Measurements from ENCODE around the gene DYNC2I2.
"Not testable (repeated sequence)": the region's sequence is repeated elsewhere in the genome, so short reads cannot be mapped to it uniquely, and the experiment has no call there.

Gene DYNC2I2

DNA sequence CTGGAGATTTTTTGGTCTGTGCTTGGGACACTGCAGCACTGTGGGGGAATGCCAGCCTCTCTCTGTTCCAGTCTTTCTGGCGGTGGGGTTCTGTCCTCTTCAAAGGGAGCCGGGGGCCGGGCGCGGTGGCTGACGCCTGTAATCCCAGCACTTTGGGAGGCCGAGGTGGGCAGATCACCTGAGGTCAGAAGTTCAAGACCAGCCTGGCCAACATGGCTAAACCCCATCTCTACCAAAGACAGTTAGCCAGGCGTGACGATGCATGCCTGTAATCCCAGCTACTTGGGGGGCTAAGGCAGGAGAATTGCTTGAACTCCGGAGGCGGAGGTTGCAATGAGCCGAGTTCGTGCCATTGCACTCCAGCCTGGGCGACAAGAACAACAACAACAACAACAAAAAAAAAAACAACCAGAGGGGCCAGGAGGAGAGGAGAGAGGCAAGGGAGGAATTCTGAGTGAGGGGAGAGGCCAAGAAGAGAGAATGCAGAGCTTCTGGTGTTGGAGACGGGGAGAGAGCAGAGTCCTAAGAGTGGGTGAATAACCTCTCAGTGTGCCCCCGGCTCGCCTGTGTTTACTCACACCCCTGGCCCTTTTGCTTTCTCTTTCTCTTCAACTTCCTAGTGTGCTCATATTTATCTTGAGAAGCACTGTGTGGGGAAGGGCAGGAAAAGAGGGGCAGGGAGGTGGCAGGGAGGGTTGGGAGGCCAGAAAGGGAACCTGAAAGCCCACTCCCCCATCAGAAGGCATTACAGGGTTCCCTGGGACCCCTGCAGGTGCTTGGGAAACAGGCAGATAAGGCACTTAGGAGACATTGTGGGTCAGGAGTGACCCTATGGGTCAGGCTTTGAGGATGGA, 29.2 kb upstream of the DYNC2I2 start:
- peak; percentile 59 for DNase-seq

DNA sequence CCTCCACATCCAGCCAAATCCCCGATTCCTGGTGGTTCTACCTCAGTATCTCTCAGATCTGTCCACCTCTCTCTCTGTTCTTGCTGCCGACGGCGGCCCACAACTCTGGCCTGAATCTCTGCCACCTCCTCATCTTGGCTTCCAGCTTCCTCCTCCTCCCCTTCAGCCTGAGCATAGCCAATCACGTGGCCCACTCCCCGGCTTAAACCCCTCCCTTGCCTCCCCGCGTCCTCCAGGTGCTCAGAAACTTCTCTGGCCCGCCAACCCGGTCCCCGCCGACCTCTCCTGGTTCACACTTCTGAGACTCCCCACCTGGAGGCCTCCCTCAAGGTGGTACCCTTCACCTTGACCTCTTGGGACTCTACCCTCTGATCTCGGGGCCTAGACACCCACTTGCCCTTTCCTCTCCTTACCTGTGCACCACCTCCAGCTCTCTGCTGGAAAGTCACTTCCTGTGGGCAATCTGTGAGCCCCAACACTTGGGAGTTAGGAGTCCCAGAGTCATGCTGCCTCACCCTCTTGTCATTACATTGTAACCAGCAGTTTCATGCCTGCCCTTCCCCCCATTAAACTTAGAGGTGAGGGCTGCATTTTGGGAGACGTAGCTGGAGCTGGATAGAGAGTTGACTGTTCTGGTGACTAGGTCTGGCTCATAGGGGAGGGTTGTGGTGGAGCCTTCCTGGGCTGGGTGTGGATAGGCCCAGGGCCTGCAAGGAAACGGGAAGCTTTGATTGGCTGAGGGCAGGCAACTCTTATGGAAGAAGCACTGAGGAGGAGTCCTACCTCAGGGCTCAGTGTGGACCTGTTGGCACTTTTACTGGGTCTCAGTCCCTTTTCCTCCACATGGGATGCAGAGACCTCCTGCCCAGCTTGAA, 27.9 kb upstream of the DYNC2I2 start:
- DNase-seq: peak; percentile 75

DNA sequence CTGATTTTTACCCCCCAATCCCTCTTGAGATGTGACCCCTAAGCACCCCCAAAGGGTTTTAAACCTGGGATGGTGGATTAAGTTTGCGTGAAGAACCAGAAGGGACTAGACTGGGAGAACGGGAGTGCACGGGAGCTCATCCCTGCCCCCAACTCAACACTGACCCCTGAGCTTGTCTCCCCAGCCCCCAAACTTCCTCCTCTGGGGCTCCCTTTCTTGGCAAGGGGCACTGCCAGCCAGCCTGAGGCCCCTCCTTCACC, 27.3 kb upstream of the DYNC2I2 start:
- DNase-seq: no peak

DNA sequence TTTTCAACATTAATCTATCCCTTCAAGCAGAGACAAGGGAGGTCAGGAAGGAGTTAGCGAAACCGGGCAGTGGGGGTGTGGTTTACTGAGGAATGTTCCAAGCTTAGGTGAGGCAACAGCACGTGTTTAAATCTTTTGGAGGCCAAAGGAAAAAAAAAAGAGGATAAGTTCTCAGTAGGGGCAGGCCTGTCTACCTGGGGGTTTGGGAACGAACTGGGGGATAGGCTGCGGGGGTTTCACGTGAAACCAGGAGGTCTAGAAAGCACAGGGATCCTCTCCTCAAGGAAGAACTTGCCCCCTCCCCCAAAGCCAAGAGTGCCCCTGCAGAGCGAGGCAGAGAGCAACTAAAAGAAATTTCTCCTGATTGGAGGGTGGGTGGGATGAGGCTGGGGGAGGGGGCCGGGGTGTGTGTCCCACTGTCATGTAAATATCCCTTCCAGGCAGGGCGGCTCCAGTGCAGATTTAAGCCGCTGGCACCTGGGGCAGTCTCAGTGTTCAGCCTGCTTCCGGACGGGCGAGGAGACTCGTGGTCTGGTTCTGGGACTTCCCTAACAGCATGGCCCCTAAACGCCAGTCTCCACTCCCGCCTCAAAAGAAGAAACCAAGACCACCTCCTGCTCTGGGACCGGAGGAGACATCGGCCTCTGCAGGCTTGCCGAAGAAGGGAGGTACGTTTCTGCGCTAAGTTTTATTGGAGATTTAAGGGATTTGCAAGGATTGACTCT, 26.9 kb upstream of the DYNC2I2 start:
- DNase-seq: no peak

DNA sequence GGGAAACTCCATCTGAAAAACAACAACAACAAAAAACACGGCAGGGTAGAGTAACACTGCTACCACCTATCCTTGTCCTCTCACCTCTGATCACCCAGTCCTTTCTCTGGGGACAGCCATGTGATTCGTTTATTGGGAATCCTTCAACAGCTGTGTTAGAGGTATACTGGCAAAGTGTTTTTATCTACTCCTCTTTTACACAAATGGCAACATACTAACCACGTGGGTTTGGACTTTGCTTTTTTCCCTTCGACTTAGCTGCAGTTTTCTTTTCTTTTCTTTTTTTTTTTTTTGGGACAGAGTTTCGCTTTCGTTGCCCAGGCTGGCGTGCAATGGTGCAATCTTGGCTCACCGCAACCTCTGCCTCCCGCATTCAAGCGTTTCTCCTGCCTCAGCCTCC, 21.1 kb upstream of the DYNC2I2 start:
- no peak for DNase-seq

DNA sequence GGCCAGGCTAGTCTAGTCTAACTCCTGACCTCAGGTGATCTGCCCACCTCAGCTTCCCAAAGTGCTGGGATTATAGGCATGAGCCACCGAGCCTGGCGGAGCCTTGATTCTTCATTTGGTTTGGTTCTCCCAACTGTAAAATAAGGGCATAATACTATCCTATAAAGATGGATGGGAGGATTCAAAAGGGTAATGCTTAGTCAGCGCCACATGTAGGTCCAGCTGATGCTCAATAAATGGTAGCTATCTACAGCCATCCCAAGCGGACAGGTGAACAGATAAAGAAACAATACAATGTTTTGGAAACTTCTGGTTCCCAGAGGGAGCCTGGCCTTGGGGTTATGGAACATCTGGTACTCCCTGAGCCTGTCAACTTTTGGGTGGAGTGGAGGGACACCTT, 18.7 kb upstream of the DYNC2I2 start:
- no peak for DNase-seq

DNA sequence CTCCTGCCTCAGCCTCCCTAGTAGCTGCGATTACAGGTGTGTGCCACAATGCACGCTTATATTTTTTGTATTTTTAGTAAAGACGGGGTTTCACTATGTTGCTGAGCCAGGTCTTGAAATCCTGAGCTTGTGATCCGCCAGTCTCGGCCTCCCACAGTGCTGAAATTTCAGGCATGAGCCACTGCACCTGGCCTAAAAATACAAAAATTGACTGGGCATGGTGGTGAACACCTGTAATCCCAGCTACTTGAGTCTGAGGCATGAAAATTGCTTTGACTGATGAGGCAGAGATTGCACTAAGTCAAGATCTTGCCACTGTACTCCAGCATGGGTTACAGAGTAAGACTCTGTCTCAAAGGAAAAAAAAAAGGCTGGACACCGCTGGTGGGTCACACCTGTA, 13.1 kb upstream of the DYNC2I2 start:
- no peak for DNase-seq

DNA sequence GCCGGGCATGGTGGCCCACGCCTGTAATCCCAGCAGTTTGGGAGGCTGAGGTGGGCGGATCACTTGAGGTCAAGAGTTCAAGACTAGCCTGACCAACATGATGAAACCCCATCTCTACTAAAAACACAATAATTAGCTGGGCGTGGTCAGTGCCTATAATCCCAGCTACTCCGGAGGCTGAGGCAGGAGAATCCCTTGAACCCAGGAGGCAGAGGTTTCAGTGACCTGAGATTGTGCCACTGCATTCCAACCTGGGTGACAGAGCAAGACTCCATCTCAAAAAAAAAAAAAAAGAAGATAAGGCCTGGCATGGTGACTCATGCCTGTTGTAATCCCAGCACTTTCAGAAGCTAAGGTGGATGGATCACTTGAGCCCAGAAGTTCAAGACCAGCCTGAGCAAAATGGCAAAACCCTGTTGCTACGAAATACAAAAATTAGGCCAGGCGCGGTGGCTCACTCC, 9.9 kb upstream of the DYNC2I2 start:
- DNase-seq: not testable (repeated sequence)

DNA sequence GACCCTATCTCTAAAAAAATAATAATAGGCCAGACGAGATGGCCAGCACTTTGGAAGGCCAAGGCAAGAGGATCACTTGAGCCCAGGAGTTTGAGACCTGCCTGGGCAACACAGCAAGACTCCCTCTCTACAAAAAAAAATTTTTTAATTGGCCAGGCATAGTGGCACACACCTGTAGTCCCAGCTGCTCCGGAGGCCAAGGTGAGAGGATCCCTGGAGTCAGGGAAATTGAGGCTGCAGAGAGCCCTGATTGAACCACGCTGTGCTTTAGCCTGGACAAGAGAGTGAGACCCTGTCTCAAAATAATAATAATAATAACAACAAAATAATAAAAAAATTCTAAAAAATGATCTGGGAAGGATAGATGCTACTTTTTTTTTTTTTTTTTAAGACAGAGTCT, 1.1 kb upstream of the DYNC2I2 start:
- no peak for DNase-seq

DNA sequence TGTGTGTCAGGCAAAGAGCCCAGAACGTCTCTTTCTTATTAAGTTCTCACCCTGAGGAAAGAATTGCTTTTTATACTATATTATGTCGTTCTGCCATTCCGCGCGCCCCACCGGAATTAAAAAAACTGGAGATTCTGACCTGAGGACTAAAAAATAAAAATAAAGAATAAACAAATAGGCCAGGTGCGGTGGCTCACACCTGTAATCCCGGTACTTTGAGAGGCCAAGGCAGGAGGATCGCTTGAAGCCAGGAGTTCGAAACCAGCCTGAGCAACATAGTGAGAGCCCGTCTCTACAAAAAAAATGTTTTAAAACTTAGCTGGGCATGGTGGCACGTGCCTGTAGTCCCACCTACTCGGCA, 677 bp upstream of the DYNC2I2 start:
- DNase-seq: no peak

DNA sequence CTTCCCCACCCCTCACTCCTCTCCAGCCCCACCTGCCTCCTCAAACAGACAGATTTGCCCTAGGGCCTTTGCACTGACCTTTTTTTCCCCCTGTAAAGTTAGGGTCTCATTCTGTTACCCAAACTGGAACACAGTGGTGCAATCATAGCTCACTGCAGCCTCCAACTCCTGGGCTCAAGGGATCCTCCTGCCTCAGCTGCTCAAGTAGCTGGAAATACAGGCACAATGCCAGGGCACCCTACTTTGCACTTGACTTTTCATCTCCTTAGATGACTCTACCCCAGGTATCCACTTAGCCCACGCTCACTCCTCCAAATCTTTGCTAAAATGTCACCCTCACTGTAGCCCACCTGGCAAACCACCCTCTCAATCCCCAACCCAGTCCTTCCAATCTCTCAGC, 2.2 kb downstream of the DYNC2I2 start:
- no peak for DNase-seq

DNA sequence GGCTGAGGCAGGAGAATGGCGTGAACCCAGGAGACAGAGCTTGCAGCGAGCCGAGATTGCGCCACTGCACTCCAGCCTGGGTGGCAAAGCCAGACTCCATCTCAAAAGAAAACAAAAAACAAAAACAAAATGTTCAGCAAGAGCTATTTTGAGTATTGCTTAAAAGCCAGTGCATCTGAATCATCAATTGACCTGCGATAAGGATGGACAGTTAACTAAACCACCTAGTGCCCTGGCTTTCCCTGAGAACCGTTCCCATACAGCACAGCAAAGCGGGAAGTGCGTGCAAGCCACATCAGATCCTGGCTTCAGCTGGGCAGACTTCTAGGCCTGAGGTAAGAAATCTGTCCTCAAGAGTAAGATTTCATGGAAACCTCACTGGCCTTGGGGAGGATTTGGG, 2.7 kb downstream of the DYNC2I2 start:
- DNase-seq: no peak

DNA sequence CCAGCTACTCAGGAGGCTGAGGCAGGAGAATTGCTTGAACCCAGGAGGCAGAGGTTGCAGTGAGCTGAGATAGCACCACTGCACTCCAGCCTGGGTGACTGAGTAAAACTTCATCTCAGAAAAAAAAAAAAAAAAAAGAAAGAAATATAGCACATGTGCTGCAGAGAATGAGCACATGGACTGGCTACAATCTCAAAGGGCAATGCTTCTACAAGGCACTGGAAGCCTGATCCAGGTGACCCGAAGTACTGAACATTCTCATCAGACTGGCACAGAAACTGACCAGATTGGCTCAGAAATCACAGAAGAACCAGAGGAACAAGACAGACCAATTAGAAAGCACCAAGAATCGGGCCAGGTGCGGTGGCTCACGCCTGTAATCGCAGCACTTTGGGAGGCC, 4.8 kb downstream of the DYNC2I2 start:
- DNase-seq: no peak

DNA sequence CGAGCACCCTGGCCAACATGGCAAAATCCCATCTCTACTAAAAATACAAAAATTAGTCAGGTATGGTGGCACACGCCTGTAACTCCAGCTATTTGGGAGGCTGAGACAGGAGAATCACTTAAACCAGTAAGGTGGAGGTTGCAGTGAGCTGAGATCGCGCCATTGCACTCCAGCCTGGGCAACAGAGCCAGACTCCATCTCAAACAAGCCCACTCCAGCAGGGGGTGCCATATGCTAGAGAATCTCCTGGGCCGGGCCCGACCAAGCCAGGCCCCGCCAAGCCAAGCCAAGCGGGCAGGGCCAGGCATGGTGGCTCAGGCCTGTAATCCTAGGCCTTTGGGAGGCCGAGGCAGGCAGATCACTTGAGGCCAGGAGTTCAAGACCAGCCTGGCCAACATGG, 8.4 kb downstream of the DYNC2I2 start:
- DNase-seq: peak; percentile 77

DNA sequence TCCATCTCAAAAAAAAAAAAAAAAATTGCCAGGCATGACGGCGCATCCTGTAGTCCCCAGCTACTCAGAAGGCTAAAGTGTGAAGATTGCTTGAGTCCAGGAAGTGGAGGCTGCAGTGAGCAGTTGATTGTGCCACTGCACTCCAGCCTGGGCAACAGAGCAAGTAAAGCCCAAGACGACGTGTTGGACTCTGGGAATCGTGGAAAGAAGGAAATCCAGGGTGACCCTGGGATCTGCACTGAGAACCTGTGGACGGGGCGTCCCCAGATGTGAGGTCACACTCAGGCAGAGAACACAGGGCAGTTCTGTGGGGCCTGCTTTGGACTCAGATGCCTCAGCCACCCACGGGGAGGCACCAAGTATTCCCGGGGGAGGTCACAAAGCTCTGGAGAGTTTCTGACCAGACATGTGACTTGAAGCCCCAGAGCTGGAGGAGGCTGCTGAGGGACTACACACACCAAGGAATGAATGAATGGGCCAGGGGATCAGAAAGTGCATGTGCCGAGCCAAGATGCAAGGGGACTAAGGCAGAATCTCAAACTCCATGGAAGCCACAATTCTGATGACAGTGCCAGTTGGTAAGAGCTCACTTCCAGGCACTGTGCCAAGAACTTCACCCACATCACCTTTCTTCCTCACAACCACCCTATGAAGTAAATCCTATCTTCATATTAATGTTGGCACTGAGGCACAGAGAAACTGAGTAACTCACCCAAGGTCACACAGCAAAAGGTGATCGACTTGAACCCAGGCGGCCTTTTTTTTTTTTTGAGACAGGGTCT, 12.9 kb downstream of the DYNC2I2 start:
- DNase-seq: no peak

DNA sequence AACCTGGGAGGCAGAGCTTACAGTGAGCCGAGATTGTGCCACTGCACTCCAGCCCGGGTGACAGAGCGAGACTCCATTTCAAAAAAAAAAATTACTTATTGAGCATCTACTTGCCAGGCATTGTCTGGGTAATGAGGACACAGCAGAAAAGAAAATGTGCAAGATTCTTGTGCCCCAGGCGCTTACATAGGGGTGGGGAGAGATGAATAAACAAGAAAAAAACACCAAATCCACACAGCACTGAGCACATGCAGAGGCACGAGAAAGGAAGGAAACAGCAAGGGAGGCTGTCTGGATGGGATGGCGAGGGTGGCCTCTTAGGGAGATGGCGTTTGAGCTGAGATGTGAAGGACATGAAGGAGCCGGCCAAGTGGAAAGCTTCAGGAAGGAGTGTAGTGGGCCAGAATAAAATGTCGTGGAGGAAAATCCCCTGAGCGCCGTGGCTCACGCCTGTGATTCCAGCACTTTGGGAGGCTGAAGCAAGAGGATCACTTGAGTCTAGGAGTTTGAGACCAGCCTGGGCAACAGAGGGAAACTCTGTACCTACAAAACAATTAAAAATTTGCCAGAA, 13.9 kb downstream of the DYNC2I2 start:
- no peak for DNase-seq

DNA sequence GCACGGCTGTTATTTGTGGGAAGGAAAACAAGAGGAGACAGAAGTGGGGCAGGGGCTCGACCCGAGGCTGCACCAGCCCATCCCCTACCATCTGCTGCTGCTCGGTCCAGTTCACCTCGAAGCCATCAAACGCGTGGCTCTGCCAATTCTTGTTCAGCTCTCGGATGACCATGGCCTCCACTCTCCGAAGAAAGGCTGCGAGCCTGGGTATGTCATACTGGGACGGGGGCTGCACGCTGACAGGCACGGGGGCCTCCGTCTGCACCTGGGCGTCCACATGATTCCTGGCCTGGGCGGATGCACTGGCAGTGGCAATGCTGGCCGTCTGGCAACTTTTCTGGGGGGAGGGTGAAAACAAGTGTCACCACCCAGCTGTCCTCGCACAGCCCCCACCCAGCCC, 16.0 kb downstream of the DYNC2I2 start:
- no peak for DNase-seq

DNA sequence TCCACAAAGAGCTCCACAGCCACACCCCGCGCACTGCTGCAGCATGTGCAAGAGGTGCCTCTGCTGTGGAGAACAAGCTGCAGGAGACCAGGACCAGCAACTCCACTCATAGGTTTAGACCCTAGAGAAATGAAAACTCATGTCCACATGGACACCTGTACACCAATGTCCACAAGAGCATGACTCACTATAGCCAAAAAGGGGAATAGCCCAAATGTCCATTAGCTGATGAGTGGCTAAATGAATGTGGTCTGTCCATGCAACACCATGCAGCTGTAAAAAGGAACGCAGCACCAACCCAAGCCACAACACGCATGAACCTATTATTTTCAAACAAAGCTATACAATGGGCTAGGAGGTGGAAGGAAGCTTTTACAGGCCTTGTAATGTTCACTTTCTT, 18.1 kb downstream of the DYNC2I2 start:
- DNase-seq: no peak

DNA sequence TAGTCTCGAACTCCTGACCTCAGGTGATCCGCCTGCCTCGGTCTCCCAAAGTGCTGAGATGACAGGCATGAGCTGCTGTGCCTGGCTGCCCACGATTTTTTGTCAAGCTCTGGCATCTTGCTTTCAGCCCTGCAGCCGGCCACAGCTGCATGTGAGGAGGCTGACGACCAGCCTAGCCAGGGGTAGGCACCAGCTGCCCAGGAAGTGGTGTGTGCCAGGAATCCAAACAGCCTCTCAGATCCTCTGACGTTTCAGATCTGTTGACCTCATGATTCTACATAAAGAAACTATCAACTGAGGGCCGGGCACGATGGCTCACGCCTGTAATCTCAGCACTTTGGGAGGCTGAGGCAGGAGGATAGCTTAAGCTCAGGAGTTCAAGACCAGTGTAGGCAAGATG, 19.0 kb downstream of the DYNC2I2 start:
- no peak for DNase-seq

DNA sequence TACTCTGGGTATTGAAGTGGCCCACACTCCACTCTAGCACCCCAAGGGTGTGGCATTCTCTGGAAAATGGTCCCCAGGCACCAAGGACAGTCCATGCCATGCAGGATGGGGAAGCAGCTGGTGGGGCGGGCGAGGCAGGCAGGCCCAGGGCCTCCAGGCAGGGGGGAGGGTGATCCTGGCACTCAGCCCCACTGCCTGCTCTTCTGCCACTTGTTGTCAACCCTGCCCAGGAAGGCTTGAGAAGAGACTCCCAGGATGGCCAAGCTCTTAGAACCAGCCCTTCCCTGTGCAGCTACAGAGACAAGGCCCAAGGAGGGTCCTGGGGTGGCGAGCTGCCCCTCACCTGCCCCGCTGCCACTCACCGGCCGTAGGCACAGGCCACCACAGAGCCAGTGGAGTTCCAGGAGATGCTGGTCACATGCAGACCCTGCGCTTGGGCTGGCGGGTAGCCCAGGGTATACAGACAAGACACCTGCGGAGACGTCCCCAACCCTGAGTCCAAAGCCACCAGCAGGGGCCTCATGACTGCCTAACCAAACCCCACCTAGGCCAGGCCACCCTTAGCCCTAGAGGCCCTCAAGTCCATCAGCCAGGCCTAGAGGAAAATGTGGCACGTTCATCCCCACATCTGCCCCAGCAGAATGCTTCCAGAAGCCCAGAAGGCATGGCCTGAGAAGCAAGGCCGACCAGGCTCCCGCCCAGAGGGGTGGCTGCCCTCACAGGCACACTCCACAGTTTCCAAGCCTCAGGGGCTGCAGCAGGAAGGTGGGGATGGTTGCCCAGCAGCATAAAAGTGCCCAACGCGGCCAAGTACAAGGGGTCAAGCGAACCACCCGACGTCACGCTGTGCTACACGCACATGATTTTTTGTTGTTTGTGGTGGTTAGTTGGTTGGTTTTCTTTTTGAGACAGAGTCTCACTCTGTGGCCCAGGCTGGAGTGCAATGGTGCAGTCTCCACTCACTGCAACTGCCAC, 19.8 kb downstream of the DYNC2I2 start:
- DNase-seq: no peak

DNA sequence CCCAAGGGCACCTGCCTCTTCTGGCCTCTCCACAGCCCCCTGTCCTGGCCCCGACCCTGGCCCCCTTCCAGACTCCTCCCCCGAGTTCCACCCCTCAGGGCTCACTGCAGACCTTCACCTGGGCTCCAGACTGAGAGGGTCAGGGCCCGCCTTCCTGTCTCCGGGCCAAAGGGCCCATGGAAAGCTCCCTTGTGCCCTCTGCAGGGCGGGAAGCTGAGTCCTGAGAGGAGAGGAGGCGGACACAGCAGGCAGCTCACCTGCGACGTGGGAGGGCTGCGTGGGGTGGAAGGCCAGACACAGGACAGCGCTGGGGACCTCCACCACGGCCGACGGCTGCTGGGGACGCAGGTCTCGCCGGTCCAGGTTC, 20.6 kb downstream of the DYNC2I2 start:
- no peak for DNase-seq

Data from activated naive CD4-positive, alpha-beta T cell treated with anti-CD3 and anti-CD28 coated beads, Interleukin-2, amount 50 U/mL, for 16 hours (primary cell).